ENCODE measurements around the gene MT1H.
A peak's percentile ranks its signal among the peaks of the same experiment; 100 is the strongest.

Gene MT1H

GRCh38 chr16:56636616-56637413 lies 32.8 kb upstream of the MT1H start:
- DNase-seq (ENCODE audit: low read depth in 2 of 2): no peak

DNA sequence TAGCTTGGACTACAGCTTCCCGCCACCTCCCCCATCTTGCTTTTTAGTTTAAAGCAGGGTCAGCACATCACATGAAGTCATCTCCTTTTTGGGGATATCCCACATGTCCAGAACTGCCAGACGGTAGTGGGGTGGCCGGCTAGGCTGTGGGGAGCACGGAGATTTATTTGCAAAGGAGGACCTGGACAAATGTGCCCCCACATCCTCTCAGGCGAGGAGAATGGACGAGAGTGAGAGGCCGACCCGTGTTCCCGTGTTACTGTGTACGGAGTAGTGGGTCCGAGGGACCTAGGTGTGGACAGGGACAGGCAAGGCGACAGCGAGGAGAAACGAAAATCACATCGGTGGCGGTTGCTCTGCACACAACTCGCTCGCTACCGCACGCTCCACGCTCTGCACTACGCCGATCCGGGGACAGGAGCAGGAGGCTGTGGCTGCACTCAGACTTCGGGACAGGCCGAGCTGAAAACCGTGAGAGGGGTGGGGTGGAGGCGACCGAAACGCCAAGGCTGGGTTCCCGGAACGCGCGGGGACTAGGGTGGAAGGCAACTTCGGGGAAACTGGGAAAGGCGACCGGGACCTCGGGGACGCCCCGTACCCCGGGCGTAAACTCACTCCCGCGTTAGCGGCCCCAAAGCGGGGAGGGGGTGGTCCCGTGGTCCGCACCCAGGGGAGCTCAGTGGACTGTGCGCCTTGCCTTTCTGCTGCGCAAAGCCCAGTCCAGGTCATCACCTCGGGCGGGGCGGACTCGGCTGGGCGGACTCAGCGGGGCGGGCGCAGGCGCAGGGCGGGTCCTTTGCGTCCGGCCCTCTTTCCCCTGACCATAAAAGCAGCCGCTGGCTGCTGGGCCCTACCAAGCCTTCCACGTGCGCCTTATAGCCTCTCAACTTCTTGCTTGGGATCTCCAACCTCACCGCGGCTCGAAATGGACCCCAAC lies 31.5 kb upstream of the MT1H start, which contains the start of gene MT1A:
TSS of gene MT1A (plus strand) at position 853 of the 937 bp plus-strand sequence. CDS start at position 926, 73 bp downstream.
- DNase-seq (ENCODE audit: low read depth in 2 of 2): no peak

GRCh38 chr16:56639045-56639444 lies 30.6 kb upstream of the MT1H start:
- no peak for DNase-seq (ENCODE audit: low read depth in 2 of 2)

- DNase-seq (ENCODE audit: low read depth in 2 of 2): no peak
Observed at GRCh38 chr16:56640076-56640475, 29.5 kb upstream of the MT1H start.

GRCh38 chr16:56641166-56641565 lies 28.4 kb upstream of the MT1H start:
- DNase-seq (ENCODE audit: low read depth in 2 of 2): no peak

DNA sequence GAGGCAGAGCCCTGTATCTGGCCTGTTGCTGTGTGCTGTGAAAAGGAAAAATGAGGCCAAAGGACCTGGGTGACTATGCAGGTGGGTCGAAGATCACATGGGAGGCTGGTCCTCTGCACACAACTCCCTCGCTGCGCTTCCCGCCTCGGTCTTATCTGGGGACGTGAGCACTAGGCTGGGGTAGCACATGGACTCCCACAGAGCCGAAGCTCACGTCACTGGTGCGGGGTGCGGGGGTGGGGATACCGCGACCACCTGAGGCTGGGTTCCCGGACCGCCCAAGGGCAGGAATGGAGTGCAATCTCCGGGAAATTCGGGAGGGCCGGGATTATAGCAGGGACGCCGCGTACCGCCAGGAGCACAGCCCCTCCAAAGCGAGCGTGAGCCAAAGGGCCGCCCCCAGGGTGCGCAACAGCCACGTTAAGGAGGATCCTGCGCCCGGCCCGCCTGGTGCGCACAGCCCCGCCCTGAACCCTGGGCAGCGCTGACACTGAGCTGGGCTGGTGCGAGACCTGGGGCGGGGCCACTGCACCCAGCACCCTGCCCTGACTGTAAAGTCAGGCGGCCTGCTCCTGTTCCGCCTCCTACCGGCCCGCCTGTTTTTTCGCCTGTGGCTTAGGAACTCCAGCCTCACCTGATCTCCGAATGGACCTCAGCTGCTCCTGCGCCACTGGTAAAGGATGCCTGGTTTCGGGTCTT lies 26.4 kb upstream of the MT1H start:
- DNase-seq (ENCODE audit: low read depth in 2 of 2): peak; percentile 42 to 73

DNA sequence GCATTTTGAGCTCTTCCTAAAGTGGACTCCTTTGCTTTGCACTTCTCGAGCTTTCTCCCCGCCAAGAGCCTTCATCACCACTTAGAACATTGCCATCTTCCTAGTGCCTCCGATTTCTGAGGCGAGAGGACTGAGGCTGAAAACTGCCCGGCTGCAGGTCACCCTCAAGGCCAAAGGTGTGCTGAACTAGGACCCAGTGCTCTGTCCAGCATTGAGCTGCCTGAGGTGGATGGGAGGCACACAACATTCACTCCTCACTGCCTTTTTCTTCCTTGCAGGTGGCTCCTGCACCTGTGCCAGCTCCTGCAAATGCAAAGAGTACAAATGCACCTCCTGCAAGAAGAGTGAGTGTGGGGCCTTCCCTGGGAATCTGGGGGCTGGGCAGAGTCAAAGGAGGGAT lies 25.8 kb upstream of the MT1H start:
- DNase-seq (ENCODE audit: low read depth in 2 of 2): no peak

- no peak for DNase-seq (ENCODE audit: low read depth in 2 of 2)
Observed at GRCh38 chr16:56645311-56645710, 24.3 kb upstream of the MT1H start.

DNA sequence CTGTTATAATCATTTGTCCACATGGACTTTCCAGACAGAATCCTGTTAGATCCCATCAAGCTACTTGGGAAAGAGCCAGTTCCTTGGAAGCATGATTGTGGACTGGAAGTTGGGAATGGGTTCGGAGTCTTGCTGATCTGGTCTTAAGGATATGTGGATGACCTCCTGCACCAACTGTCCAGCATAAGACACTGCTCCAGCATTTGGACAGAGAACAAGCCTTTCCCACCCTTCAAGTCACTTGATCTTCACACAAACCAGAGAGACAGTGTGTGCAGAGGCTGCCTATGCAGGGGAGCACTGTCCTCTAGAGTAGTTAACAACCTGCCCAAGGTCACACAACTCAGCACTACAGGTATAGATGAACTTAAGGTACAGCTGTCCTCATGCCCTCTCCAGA lies 23.8 kb upstream of the MT1H start:
- DNase-seq (ENCODE audit: low read depth in 2 of 2): no peak

GRCh38 chr16:56647641-56648431 lies 21.8 kb upstream of the MT1H start:
- DNase-seq (ENCODE audit: low read depth in 2 of 2): no peak

GRCh38 chr16:56649271-56649670 lies 20.3 kb upstream of the MT1H start:
- no peak for DNase-seq (ENCODE audit: low read depth in 2 of 2)

DNA sequence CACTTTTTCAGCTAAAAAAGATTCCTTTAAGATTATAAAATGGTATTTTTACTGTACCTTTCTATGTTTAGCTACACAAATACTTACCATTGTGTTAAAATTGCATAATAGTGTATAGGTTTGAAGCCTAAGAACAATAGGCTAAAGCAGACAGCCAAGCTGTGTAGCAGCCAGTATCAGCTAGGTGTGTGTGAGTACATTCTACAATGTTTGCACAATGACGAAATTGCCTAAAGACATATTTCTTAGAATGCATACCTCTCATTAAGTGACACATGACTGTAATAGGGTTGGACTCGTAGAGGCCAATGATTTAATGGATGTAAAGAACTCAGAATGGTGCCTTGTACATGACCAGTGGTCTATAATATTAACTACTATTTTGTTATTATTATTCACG lies 19.8 kb upstream of the MT1H start:
- DNase-seq (ENCODE audit: low read depth in 2 of 2): no peak

GRCh38 chr16:56651586-56651985 lies 18.0 kb upstream of the MT1H start, which contains the start of gene MT1B:
MT1B (plus strand) TSS chr16:56651886; CDS start chr16:56651954, 68 bp downstream.
- DNase-seq (ENCODE audit: low read depth in 2 of 2): no peak

DNA sequence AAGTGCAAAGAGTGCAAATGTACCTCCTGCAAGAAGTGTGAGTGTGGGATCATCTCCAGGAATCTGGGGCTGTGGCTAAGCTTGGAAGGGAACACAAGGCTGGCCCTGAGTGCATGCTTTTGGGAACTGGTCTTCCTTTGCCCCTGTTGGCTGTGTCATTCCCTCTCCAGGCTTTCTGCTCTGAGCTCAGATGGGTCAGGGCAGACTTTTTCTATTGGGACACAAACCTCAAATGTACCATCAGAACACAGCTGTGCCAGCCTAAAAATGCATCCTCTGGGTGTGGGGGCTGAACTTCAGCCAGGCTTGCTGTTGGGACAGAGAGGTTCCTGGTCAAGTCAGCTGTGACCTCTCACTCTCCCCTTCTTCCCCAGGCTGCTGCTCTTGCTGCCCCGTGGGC lies 17.0 kb upstream of the MT1H start:
- no peak for DNase-seq (ENCODE audit: low read depth in 2 of 2)

- DNase-seq (ENCODE audit: low read depth in 2 of 2): no peak
Observed at GRCh38 chr16:56653218-56653617, 16.4 kb upstream of the MT1H start.

GRCh38 chr16:56657555-56658326 lies 11.9 kb upstream of the MT1H start, which contains the start of gene MT1F:
MT1F (plus strand) TSS chr16:56657959; CDS start chr16:56658059, 100 bp downstream.
- DNase-seq (ENCODE audit: low read depth in 2 of 2): peak; percentile 37 to 62

GRCh38 chr16:56658327-56658875 lies 11.2 kb upstream of the MT1H start:
- DNase-seq (ENCODE audit: low read depth in 2 of 2): no peak

DNA sequence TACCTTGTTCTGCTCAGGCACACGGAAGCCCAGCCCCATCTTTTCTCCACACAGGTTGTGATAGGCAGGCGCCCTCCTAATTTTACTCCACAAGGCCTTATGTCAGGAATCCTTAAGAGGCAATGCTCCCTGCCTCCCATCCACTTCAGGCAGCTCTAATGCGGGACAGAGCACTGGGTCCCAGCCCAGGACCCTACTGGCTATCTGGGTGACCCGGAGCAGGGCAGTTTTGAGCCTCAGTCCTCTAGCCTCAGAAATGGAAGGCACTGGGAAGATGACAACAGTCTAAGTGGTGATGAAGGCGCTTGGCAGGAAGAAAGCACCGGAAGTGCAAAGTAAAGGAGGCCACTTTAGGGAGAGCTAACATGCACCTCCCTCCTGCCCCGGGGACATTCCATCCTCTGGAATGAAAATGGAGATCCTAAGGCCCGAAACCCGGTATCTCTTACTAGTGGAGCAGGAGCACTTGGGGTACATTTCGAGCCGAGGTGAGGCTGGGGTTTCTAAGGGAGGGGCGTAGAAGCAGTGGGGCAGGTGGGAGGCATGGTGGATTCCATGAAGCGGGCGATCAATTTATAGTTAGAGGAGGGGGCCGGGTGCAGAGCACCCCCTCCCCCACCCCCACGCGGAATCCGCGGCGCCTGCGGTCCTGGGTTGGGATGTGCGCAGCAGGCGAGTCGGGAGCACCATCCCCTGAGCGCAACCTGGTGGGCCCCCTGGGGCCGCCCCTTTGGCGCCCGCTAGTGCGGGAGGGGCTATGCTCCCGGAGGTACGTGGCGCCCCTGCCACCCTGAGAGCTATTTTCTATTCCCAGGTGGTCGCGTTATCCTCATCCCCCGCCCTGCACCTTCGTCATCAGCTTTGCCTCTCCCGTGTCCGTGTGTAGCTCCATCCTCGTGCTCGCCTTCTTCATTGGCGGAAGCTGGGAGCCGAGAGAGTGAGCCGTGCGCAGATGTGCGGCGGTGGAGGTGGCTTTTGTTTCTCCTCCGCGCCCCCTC lies 7.0 kb upstream of the MT1H start:
- DNase-seq (ENCODE audit: low read depth in 2 of 2): no peak

GRCh38 chr16:56664506-56664905 lies 5.1 kb upstream of the MT1H start:
- DNase-seq (ENCODE audit: low read depth in 2 of 2): no peak

All from stimulated activated CD8-positive, alpha-beta memory T cell treated with anti-CD3 and anti-CD28 coated beads, Interleukin-7, amount 100 ng/mL, for 4 hours (primary cell).